ENCODE results near the gene EBP. TPM values are rescaled to one million over a fixed set of nuclear protein-coding genes. Genes with fewer than 3 reads are reported as not detected.

The EBP gene
- polyA plus RNA-seq, 1 donor from 2014 or later: 134 TPM

GRCh38 chrX:48487362-48487798 lies 34.2 kb upstream of the EBP start:
- H3K9ac ChIP-seq (ENCODE audit: low read length): no peak overlapping the region
- H3K27ac ChIP-seq (ENCODE audit: low read length): no peak overlapping the region
- no peaks in the 10 kb centered on the region for H3K79me2 ChIP-seq (replicated peaks; ENCODE audit: insufficient read depth, low read length)
- no peak overlapping the region for H3K4me2 ChIP-seq (ENCODE audit: low read length)
- H3K27me3 ChIP-seq (ENCODE audit: insufficient read depth, low read depth, low read length): no peaks in the 10 kb centered on the region
- no peak overlapping the region for H2AFZ ChIP-seq (ENCODE audit: low read depth, low read length)
- no peaks in the 10 kb centered on the region for H4K20me1 ChIP-seq (ENCODE audit: insufficient read depth)
- H3K4me3 ChIP-seq (ENCODE audit: low read length): no peak overlapping the region
- no peak for TF ChIP-seq POLR2AphosphoS5 (IDR thresholded peaks at IDR 0.05)
- TF ChIP-seq MXI1 (conservative IDR thresholded peaks at IDR 0.05; ENCODE audit: poor library complexity, severe bottlenecking): no peak
- no peak for TF ChIP-seq RAD21 (conservative IDR thresholded peaks at IDR 0.05)
- TF ChIP-seq REST (IDR thresholded peaks at IDR 0.05; ENCODE audit: borderline replicate concordance): no peak
- TF ChIP-seq EZH2 (IDR thresholded peaks at IDR 0.05; ENCODE audit: borderline replicate concordance, insufficient read depth, low read length, poor library complexity, severe bottlenecking): no peak
- no peak for TF ChIP-seq TAF1 (IDR thresholded peaks at IDR 0.05; ENCODE audit: low read depth)
- TF ChIP-seq SMC3 (conservative IDR thresholded peaks at IDR 0.05; ENCODE audit: poor library complexity): no peak
- no peak for TF ChIP-seq CTCF (IDR thresholded peaks at IDR 0.05; ENCODE audit: poor library complexity, severe bottlenecking)
- no peaks in the 10 kb centered on the region for H3K9me3 ChIP-seq (ENCODE audit: low read length)
- H3K9me2 ChIP-seq (ENCODE audit: insufficient read depth, low read length): no peaks in the 10 kb centered on the region
- H3F3A ChIP-seq (ENCODE audit: insufficient read depth, low read length, poor library complexity, severe bottlenecking): no peaks in the 10 kb centered on the region
- H3K36me3 ChIP-seq (ENCODE audit: insufficient read depth, low read length): no peaks in the 10 kb centered on the region

GRCh38 chrX:48488034-48488433 lies 33.6 kb upstream of the EBP start:
- H3K9me3 ChIP-seq (ENCODE audit: low read length): no peaks in the 10 kb centered on the region
- H3K27ac ChIP-seq (ENCODE audit: low read length): no peak overlapping the region
- no peak overlapping the region for H2AFZ ChIP-seq (ENCODE audit: low read depth, low read length)
- H3K9ac ChIP-seq (ENCODE audit: low read length): no peak overlapping the region
- H3K79me2 ChIP-seq (replicated peaks; ENCODE audit: insufficient read depth, low read length): no peaks in the 10 kb centered on the region
- no peaks in the 10 kb centered on the region for H3F3A ChIP-seq (ENCODE audit: insufficient read depth, low read length, poor library complexity, severe bottlenecking)
- no peaks in the 10 kb centered on the region for H3K27me3 ChIP-seq (ENCODE audit: insufficient read depth, low read depth, low read length)
- H3K4me2 ChIP-seq (ENCODE audit: low read length): no peak overlapping the region
- H3K9me2 ChIP-seq (ENCODE audit: insufficient read depth, low read length): no peaks in the 10 kb centered on the region
- TF ChIP-seq TAF1 (IDR thresholded peaks at IDR 0.05; ENCODE audit: low read depth) (no peak), REST (IDR thresholded peaks at IDR 0.05; ENCODE audit: borderline replicate concordance) (no peak), POLR2AphosphoS5 (IDR thresholded peaks at IDR 0.05) (no peak), EZH2 (IDR thresholded peaks at IDR 0.05; ENCODE audit: borderline replicate concordance, insufficient read depth, low read length, poor library complexity, severe bottlenecking) (no peak), MXI1 (conservative IDR thresholded peaks at IDR 0.05; ENCODE audit: poor library complexity, severe bottlenecking) (no peak), CTCF (IDR thresholded peaks at IDR 0.05; ENCODE audit: poor library complexity, severe bottlenecking) (no peak), EP300 (conservative IDR thresholded peaks at IDR 0.05; ENCODE audit: poor library complexity, severe bottlenecking) (no peak), RAD21 (conservative IDR thresholded peaks at IDR 0.05) (no peak), SMC3 (conservative IDR thresholded peaks at IDR 0.05; ENCODE audit: poor library complexity) (no peak)
- H3K36me3 ChIP-seq (ENCODE audit: insufficient read depth, low read length): no peaks in the 10 kb centered on the region
- no peaks in the 10 kb centered on the region for H4K20me1 ChIP-seq (ENCODE audit: insufficient read depth)
- H3K4me3 ChIP-seq (ENCODE audit: low read length): no peak overlapping the region
